Measurements from ENCODE around the gene MRPL41. TPM values are rescaled to one million over a fixed set of nuclear protein-coding genes. Genes with fewer than 3 reads are reported as not detected.

The MRPL41 gene
- polyA plus RNA-seq, 1 donor from 2014 or later: 60.5 TPM

GRCh38 chr9:137538058-137538457 lies 13.6 kb upstream of the MRPL41 start:
- H3K36me3 ChIP-seq (ENCODE audit: insufficient read depth, low read length): no peaks in the 10 kb centered on the region

DNA sequence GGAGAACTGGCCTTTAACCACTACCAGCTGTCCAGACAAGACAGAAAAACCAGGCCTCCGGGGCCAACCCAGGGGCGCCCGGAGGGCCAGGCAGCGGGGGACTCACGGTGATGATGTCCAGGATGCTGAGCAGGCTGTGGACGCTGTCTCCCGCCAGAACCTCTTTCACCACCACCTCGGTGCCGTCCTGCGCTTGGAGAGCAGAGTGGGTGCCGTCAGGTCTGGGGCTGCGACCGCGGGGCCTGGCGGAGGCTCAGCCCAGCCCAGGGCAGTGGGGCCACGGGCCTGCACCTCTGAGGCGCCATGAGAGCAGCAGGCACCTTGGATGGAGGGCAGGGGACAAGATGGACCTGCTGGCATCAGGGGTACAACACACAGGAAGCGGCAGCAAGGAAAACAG lies 11.1 kb upstream of the MRPL41 start:
- Histone ChIP-seq H3F3A (ENCODE audit: insufficient read depth, low read length, poor library complexity, severe bottlenecking) (no peaks in the 10 kb centered on the region), H3K36me3 (ENCODE audit: insufficient read depth, low read length) (no peaks in the 10 kb centered on the region), H3K27ac (ENCODE audit: low read length) (no peak overlapping the region), H3K4me2 (ENCODE audit: low read length) (no peak overlapping the region), H3K9me2 (ENCODE audit: insufficient read depth, low read length) (no peaks in the 10 kb centered on the region), H2AFZ (ENCODE audit: low read depth, low read length) (no peak overlapping the region), H3K9me3 (ENCODE audit: low read length) (no peaks in the 10 kb centered on the region), H4K20me1 (ENCODE audit: insufficient read depth) (no peaks in the 10 kb centered on the region), H3K4me3 (ENCODE audit: low read length) (no peak overlapping the region), H3K27me3 (ENCODE audit: insufficient read depth, low read depth, low read length) (no peaks in the 10 kb centered on the region), H3K79me2 (replicated peaks; ENCODE audit: insufficient read depth, low read length) (no peaks in the 10 kb centered on the region), H3K9ac (ENCODE audit: low read length) (no peak overlapping the region)
- TF ChIP-seq POLR2AphosphoS5 (IDR thresholded peaks at IDR 0.05) (no peak), TAF1 (IDR thresholded peaks at IDR 0.05; ENCODE audit: low read depth) (no peak), SMC3 (conservative IDR thresholded peaks at IDR 0.05; ENCODE audit: poor library complexity) (no peak), MXI1 (conservative IDR thresholded peaks at IDR 0.05; ENCODE audit: poor library complexity, severe bottlenecking) (no peak), EP300 (conservative IDR thresholded peaks at IDR 0.05; ENCODE audit: poor library complexity, severe bottlenecking) (no peak)
- TF ChIP-seq, protein P1, sequence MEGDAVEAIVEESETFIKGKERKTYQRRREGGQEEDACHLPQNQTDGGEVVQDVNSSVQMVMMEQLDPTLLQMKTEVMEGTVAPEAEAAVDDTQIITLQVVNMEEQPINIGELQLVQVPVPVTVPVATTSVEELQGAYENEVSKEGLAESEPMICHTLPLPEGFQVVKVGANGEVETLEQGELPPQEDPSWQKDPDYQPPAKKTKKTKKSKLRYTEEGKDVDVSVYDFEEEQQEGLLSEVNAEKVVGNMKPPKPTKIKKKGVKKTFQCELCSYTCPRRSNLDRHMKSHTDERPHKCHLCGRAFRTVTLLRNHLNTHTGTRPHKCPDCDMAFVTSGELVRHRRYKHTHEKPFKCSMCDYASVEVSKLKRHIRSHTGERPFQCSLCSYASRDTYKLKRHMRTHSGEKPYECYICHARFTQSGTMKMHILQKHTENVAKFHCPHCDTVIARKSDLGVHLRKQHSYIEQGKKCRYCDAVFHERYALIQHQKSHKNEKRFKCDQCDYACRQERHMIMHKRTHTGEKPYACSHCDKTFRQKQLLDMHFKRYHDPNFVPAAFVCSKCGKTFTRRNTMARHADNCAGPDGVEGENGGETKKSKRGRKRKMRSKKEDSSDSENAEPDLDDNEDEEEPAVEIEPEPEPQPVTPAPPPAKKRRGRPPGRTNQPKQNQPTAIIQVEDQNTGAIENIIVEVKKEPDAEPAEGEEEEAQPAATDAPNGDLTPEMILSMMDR (IDR thresholded peaks at IDR 0.05; ENCODE audit: poor library complexity, severe bottlenecking): no peak
- TF ChIP-seq, protein P2, sequence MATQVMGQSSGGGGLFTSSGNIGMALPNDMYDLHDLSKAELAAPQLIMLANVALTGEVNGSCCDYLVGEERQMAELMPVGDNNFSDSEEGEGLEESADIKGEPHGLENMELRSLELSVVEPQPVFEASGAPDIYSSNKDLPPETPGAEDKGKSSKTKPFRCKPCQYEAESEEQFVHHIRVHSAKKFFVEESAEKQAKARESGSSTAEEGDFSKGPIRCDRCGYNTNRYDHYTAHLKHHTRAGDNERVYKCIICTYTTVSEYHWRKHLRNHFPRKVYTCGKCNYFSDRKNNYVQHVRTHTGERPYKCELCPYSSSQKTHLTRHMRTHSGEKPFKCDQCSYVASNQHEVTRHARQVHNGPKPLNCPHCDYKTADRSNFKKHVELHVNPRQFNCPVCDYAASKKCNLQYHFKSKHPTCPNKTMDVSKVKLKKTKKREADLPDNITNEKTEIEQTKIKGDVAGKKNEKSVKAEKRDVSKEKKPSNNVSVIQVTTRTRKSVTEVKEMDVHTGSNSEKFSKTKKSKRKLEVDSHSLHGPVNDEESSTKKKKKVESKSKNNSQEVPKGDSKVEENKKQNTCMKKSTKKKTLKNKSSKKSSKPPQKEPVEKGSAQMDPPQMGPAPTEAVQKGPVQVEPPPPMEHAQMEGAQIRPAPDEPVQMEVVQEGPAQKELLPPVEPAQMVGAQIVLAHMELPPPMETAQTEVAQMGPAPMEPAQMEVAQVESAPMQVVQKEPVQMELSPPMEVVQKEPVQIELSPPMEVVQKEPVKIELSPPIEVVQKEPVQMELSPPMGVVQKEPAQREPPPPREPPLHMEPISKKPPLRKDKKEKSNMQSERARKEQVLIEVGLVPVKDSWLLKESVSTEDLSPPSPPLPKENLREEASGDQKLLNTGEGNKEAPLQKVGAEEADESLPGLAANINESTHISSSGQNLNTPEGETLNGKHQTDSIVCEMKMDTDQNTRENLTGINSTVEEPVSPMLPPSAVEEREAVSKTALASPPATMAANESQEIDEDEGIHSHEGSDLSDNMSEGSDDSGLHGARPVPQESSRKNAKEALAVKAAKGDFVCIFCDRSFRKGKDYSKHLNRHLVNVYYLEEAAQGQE (IDR thresholded peaks at IDR 0.05; ENCODE audit: borderline replicate concordance): no peak

More at GRCh38 chr9:137538058-137538457, 13.6 kb upstream of the MRPL41 start:
- no peaks in the 10 kb centered on the region for H3K79me2 ChIP-seq (replicated peaks; ENCODE audit: insufficient read depth, low read length)
- no peak overlapping the region for H3K27ac ChIP-seq (ENCODE audit: low read length)
- no peaks in the 10 kb centered on the region for H4K20me1 ChIP-seq (ENCODE audit: insufficient read depth)
- no peak overlapping the region for H3K9ac ChIP-seq (ENCODE audit: low read length)
- H3K4me3 ChIP-seq (ENCODE audit: low read length): no peak overlapping the region
- no peaks in the 10 kb centered on the region for H3F3A ChIP-seq (ENCODE audit: insufficient read depth, low read length, poor library complexity, severe bottlenecking)
- TF ChIP-seq, protein P2 (IDR thresholded peaks at IDR 0.05; ENCODE audit: borderline replicate concordance): no peak
- TF ChIP-seq EZH2 (IDR thresholded peaks at IDR 0.05; ENCODE audit: borderline replicate concordance, insufficient read depth, low read length, poor library complexity, severe bottlenecking) (no peak), EP300 (conservative IDR thresholded peaks at IDR 0.05; ENCODE audit: poor library complexity, severe bottlenecking) (no peak), RAD21 (conservative IDR thresholded peaks at IDR 0.05) (no peak), MXI1 (conservative IDR thresholded peaks at IDR 0.05; ENCODE audit: poor library complexity, severe bottlenecking) (no peak), SMC3 (conservative IDR thresholded peaks at IDR 0.05; ENCODE audit: poor library complexity) (no peak), TAF1 (IDR thresholded peaks at IDR 0.05; ENCODE audit: low read depth) (no peak), POLR2AphosphoS5 (IDR thresholded peaks at IDR 0.05) (no peak)
- TF ChIP-seq, protein P1 (IDR thresholded peaks at IDR 0.05; ENCODE audit: poor library complexity, severe bottlenecking): no peak
- no peak overlapping the region for H2AFZ ChIP-seq (ENCODE audit: low read depth, low read length)
- no peaks in the 10 kb centered on the region for H3K9me3 ChIP-seq (ENCODE audit: low read length)
- H3K9me2 ChIP-seq (ENCODE audit: insufficient read depth, low read length): no peaks in the 10 kb centered on the region
- no peaks in the 10 kb centered on the region for H3K27me3 ChIP-seq (ENCODE audit: insufficient read depth, low read depth, low read length)
- no peak overlapping the region for H3K4me2 ChIP-seq (ENCODE audit: low read length)
